ENCODE measurements around the gene ACTL7B.
A peak's percentile ranks its signal among the peaks of the same experiment; 100 is the strongest.

The ACTL7B gene

GRCh38 chr9:108834959-108835665 lies 20.7 kb downstream of the ACTL7B start:
- no peak overlapping the region for H3K4me3 ChIP-seq (ENCODE audit: severe bottlenecking)
- H3K4me1 ChIP-seq (ENCODE audit: insufficient read depth, poor library complexity, severe bottlenecking), result peaks cover 59% of the 10 kb centered on the region
- H3K9me3 ChIP-seq (ENCODE audit: severe bottlenecking), result no peaks in the 10 kb centered on the region
- peak; percentile 16 for ATAC-seq (ENCODE audit: low read depth)
- H3K36me3 ChIP-seq (ENCODE audit: low read depth), result no peaks in the 10 kb centered on the region
- H3K27me3 ChIP-seq (ENCODE audit: insufficient read depth, poor library complexity, severe bottlenecking), result no peaks in the 10 kb centered on the region
- no peak for TF ChIP-seq CTCF (IDR thresholded peaks at IDR 0.05; ENCODE audit: poor library complexity, severe bottlenecking)
- DNase-seq (ENCODE audit: low spot score), result no peak
- H3K27ac ChIP-seq (ENCODE audit: poor library complexity, severe bottlenecking), result peak overlapping the region; percentile 100

GRCh38 chr9:108832179-108832500 lies 23.6 kb downstream of the ACTL7B start:
- peaks cover 48% of the 10 kb centered on the region for H3K4me1 ChIP-seq (ENCODE audit: insufficient read depth, poor library complexity, severe bottlenecking)
- ATAC-seq (ENCODE audit: low read depth) (no peak), DNase-seq (ENCODE audit: low spot score) (no peak)
- no peaks in the 10 kb centered on the region for H3K27me3 ChIP-seq (ENCODE audit: insufficient read depth, poor library complexity, severe bottlenecking)
- H3K36me3 ChIP-seq (ENCODE audit: low read depth), result no peaks in the 10 kb centered on the region
- no peak overlapping the region for H3K4me3 ChIP-seq (ENCODE audit: severe bottlenecking)
- H3K27ac ChIP-seq (ENCODE audit: poor library complexity, severe bottlenecking), result peak overlapping the region; percentile 100
- TF ChIP-seq CTCF (IDR thresholded peaks at IDR 0.05; ENCODE audit: poor library complexity, severe bottlenecking), result no peak
- H3K9me3 ChIP-seq (ENCODE audit: severe bottlenecking), result no peaks in the 10 kb centered on the region

GRCh38 chr9:108831496-108832178 lies 24.1 kb downstream of the ACTL7B start:
- Histone ChIP-seq H3K4me3 (ENCODE audit: severe bottlenecking) (no peak overlapping the region), H3K36me3 (ENCODE audit: low read depth) (no peaks in the 10 kb centered on the region), H3K9me3 (ENCODE audit: severe bottlenecking) (no peaks in the 10 kb centered on the region), H3K4me1 (ENCODE audit: insufficient read depth, poor library complexity, severe bottlenecking) (peaks cover 43% of the 10 kb centered on the region), H3K27me3 (ENCODE audit: insufficient read depth, poor library complexity, severe bottlenecking) (no peaks in the 10 kb centered on the region), H3K27ac (ENCODE audit: poor library complexity, severe bottlenecking) (peak overlapping the region; percentile 100)
- ATAC-seq (ENCODE audit: low read depth), result peak; percentile 68
- no peak for DNase-seq (ENCODE audit: low spot score)
- no peak for TF ChIP-seq CTCF (IDR thresholded peaks at IDR 0.05; ENCODE audit: poor library complexity, severe bottlenecking)

GRCh38 chr9:108830272-108830671 lies 25.5 kb downstream of the ACTL7B start:
- Histone ChIP-seq H3K27me3 (ENCODE audit: insufficient read depth, poor library complexity, severe bottlenecking) (no peaks in the 10 kb centered on the region), H3K27ac (ENCODE audit: poor library complexity, severe bottlenecking) (peak overlapping the region; percentile 100), H3K9me3 (ENCODE audit: severe bottlenecking) (no peaks in the 10 kb centered on the region), H3K4me1 (ENCODE audit: insufficient read depth, poor library complexity, severe bottlenecking) (peaks cover 29% of the 10 kb centered on the region), H3K4me3 (ENCODE audit: severe bottlenecking) (no peak overlapping the region), H3K36me3 (ENCODE audit: low read depth) (no peaks in the 10 kb centered on the region)
- ATAC-seq (ENCODE audit: low read depth), result peak; percentile 43; the same call in 2 of the 3 replicates
- no peak for TF ChIP-seq CTCF (IDR thresholded peaks at IDR 0.05; ENCODE audit: poor library complexity, severe bottlenecking)
- no peak for DNase-seq (ENCODE audit: low spot score)

GRCh38 chr9:108823829-108824228 lies 32.0 kb downstream of the ACTL7B start:
- H3K4me1 ChIP-seq (ENCODE audit: insufficient read depth, poor library complexity, severe bottlenecking), result no peaks in the 10 kb centered on the region
- H3K27me3 ChIP-seq (ENCODE audit: insufficient read depth, poor library complexity, severe bottlenecking), result no peaks in the 10 kb centered on the region
- H3K36me3 ChIP-seq (ENCODE audit: low read depth), result no peaks in the 10 kb centered on the region
- DNase-seq (ENCODE audit: low spot score), result no peak
- ATAC-seq (ENCODE audit: low read depth), result no peak
- TF ChIP-seq CTCF (IDR thresholded peaks at IDR 0.05; ENCODE audit: poor library complexity, severe bottlenecking), result no peak
- H3K4me3 ChIP-seq (ENCODE audit: severe bottlenecking), result no peak overlapping the region
- H3K27ac ChIP-seq (ENCODE audit: poor library complexity, severe bottlenecking), result no peak overlapping the region
- peaks cover 3% of the 10 kb centered on the region for H3K9me3 ChIP-seq (ENCODE audit: severe bottlenecking)

Measured in RWPE2 (cell line).